CD4-positive, alpha-beta T cell treated with Interleukin-4 for 1 hour (primary cell): ENCODE results near the gene MAP2K6.

Experiments
- DNase-seq, 2 donors: peaks; one replicate each; pipeline ENCODE4 v3.0.0-alpha.2; 2020 to 2022

MAP2K6 gene

DNA sequence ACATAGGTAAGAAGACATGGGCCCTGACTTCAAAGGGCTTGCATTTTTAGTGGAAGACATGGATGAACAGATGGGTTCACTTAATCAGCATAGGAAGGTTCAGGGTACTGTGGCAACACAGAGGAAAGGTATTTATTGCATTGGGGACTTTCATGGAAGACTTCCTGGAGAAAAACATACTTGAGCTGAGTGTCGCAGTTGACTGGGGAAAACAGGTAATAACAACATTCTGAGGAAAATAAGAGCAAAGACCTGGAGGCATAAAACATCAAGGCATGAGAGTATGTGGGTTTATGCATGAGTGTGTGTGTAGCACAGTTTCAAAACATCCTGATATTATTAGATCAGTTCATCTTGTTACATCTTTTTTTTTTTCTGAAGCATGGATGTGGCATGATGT lies 82.7 kb downstream of the MAP2K6 start:
- no peak for DNase-seq

GRCh38 chr17:69499318-69499717 lies 84.8 kb downstream of the MAP2K6 start:
- no peak for DNase-seq

DNA sequence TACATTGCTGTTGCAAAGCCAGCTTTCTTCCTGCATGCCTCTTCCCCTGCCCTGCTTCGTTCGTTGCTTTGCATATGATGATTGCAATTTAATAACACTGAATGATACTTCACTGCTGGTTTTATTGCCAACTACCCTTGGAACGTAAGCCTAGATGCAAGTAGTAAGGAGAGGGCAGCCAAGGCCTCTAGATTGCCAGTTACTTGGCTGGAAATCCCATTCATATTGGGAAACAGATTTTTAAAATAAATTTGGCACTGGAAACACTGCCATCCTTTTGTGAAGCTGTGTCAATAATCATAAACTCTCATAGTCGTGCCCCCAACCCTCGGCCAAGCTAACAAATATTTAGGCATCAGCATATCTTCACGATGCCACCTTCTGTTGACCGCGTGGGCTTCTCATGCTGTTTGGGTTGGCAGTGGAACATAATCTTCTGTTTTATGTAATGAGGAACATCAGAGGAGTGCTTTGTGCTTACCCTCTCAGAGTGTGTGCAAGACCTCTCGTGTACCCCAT lies 86.5 kb downstream of the MAP2K6 start:
- DNase-seq = no peak

GRCh38 chr17:69501591-69502468 lies 87.3 kb downstream of the MAP2K6 start:
- peak in 1 of 2 donors; percentile 51 for DNase-seq

- no peak for DNase-seq
Observed at GRCh38 chr17:69503711-69504110, 89.2 kb downstream of the MAP2K6 start.

GRCh38 chr17:69505740-69506139 lies 91.2 kb downstream of the MAP2K6 start:
- no peak for DNase-seq

DNA sequence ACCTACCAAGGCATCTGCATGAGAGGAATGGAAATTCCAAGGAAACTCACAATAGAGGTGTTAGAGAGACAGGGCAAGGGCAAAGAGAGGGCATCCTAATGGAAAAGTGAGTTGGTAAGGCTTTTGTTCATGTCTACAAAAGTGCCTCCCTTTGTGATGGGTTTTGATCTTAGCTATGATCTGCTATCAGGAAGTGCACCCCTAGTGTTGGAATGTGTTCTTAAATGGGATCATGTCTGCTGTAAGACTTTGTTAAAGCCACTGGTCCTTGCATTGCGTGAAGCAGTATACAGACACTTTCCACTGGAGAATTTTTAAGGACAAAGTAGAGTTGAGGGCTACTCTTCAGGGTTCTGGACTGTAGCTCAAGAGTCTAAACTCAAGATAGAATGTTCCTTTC lies 92.0 kb downstream of the MAP2K6 start:
- peak in 1 of 2 donors; percentile 3 for DNase-seq

- DNase-seq = no peak
Observed at GRCh38 chr17:69508814-69509213, 94.3 kb downstream of the MAP2K6 start.

DNA sequence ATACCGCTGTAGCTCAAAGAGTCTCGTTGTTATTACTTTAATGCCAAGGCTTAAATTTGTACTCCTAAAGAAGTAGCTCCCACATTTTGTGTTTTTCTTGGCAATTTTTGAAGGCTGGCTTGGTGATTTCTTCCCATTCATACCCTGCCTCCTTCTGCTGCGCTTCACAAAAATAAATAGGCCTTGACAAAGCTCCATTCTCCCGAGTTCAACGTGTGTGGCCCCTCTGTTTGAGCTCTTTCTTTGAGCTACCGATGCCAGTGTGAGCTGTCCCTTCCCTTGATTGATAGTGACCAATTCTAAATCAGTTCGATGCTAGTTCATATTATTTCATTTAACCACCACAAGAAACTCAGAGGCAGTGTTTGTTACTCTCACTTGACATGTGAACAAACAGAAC lies 96.8 kb downstream of the MAP2K6 start:
- DNase-seq = no peak

DNA sequence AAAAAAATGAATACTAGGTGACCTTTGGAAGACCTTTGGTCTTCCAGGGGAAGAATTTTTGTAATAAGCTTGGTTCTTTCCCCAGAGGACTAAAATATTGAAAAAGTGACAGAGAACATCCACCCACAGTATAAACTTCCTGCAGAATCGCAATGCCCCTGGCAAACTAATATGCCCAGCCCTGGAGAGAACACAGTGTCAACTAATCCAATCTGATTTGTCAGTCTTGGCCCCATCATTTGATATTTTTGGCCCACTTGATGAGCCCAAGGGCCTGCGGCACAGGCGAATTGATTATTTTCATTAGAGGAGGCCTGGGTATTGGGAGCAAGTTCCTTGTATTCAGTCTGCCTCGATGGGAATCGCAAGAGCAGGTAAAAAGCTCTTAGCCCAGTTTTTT lies 98.4 kb downstream of the MAP2K6 start:
- no peak for DNase-seq

DNA sequence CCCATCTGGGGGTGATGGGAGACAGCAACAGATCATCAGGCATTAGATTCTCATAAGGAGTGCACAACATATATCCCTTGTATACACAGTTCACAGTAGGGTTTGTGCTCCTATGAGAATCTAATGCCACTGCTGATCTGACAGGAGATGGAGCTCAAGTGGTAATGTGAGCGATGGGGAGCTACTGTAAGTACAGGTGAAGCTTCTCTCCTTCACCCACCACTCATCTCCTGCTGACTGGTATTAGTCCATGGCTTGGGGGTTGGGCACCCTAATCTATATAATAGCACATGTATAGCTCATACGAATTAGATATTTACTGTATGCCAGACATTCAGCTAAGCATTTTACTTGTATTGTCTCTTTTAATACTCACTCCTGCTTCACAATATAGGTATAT lies 101.7 kb downstream of the MAP2K6 start:
- DNase-seq = no peak

DNA sequence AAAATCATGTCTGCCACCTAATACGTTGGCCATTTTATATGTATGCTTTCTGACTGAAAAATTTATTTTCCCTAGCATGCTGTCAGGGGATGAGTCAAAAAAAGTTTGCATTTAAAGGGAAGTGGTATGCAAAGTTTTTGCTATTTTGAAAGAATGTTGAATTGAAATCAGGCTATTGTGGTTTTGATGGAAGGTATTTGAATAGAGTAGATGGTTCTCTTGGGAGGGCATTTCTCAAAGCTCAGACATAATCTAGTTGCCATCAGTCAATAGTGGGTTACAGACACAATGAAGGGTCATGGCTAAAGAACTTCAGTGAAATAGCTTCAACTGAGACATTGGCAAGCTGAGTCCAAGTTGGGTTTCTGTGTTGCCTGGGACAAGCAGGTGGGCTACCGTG lies 102.4 kb downstream of the MAP2K6 start:
- no peak for DNase-seq

- DNase-seq = no peak
Observed at GRCh38 chr17:69518951-69519350, 104.5 kb downstream of the MAP2K6 start.

DNA sequence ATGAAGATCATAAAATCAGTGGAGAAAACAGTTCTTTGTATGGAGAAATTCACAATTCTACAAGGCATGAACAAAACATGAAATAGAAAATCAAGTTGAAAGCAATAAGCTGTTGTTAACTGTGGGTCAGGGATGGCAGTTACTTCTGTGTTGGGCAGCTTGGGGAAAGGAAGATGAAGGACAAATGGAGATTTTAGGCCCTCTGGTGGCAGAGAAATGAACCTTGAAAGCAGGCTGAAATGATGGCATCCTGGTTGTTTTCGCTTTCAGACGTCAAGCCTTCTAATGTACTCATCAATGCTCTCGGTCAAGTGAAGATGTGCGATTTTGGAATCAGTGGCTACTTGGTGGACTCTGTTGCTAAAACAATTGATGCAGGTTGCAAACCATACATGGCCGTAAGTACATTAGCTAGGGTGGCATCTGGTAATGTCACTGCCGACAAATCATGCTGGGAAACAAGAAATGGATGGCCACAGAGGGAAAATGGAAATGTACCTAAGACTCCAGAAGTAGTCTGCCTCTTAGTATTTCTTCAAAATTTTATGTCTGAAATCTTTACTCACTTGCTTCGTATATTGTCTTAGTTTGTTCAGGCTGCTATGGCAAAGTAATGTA lies 108.9 kb downstream of the MAP2K6 start:
- peak in 1 of 2 donors; percentile 6 for DNase-seq

GRCh38 chr17:69524854-69525253 lies 110.4 kb downstream of the MAP2K6 start:
- no peak for DNase-seq

GRCh38 chr17:69525920-69526841 lies 111.7 kb downstream of the MAP2K6 start:
- DNase-seq = peak; percentile 12 to 23

DNA sequence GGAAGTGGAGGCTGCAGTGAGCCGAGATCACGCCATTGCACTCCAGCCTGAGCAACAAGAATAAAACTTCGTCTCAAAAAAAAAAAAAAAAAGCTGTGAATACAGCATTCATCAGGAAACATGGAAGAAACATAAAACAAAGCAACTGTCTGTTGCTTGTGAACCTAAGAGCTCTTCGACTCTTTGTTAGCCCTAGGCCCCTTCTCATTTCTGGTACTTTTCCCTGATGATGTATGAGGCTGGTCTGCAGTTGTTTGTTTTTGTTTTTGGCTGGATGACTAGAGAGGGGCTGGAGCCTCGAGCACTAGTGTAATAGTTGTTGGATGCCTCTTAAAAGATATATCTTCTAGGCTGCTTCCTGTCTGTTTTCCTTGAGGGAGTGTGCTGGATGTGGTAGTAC lies 113.5 kb downstream of the MAP2K6 start:
- DNase-seq = no peak

DNA sequence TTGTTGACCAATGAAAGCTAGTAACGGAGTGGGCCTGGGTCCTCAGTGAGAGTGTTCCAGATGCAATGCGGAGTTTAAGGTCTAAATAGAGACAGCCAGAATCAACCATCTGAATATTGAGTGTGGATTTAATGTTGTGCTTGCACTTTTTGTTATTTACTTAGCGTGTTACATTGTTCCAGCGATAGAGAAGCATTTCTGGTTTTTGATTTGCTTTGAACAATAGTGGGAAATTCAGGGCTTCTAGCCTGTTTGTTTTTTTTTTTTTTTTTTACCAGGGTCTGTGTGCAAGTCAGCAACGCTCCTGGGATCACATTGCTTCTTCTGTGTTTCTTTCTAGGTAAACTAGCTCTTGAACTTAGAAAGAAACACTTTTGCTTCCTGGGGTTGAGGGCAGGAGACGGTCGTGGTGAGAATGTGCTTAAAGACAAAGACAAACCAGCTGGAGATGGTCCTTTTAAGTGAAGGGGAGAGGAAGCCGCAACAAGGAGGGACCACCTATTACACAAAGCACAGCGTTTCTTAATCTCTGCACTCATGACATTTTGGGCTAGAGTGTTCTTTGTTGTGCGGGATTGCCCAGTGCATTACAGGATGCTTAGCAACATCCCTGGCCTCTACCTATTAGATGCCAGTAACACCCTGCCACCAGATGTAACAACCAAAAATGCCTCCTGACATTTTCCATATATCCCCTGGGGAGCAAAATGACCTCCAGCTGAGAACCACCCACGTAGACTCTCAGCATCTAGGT lies 119.2 kb downstream of the MAP2K6 start:
- no peak for DNase-seq

DNA sequence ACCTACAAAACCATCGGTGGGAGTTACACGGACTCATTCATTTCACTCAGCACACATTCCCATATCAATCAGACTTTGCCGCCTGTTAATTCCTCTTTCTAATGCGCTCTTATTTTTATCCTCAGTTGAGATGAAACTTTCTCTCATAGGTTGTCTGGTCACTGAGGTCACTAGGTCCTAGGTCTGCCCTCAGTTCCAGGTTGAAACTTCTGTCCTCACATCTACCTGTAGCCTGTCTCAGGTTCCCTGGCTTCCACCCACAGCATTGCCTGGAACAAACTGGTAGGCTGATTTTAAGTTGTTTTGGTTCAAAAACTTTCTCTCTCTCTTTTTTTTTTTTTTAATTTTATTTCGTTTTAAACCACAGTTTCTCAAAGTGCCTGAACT lies 119.7 kb downstream of the MAP2K6 start:
- no peak for DNase-seq

DNA sequence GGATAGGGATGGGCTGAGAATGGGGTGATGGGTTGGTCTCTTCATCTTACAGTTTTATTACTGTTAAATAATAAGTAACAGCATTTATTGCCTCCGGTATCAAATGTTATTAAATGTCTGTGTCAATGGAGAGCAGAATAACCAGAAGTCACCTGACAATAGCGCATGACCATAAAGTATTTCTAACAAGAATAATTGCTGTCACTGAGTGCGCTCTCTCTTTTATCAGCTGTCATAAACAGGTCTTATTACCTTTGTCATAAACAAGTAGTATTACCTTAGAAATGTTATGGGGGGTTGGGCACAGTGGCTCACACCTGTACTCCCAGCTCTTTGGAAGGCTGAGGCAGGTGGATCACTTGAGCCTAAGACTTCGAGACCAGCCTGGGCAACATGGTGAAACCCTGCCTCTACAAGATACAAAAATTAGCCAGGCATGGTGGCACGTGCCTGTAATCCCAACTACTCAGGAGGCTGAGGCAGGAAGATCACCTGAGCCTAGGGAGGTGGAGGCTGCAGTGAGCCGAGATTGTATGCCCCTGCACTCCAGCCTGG lies 120.6 kb downstream of the MAP2K6 start:
- no peak for DNase-seq

DNA sequence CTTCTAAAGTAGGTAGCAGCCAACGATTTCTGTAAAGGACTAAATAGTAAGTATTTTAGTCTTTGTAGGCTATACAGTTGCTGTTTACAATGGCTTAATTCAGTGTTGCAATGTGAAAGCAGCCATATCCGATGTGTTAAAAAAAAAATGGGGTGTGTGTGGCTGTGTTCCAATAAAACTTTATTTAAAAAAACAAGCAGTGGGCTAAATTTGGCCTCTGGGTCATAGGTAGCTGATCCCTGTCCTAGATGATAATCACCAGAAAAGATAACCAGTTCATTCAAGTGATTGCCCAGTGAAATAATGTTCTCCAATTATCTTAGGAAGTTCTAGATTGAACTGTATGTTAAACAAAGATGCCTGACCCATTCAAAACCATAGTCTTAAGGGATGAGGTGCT lies 124.3 kb downstream of the MAP2K6 start:
- DNase-seq = no peak

DNA sequence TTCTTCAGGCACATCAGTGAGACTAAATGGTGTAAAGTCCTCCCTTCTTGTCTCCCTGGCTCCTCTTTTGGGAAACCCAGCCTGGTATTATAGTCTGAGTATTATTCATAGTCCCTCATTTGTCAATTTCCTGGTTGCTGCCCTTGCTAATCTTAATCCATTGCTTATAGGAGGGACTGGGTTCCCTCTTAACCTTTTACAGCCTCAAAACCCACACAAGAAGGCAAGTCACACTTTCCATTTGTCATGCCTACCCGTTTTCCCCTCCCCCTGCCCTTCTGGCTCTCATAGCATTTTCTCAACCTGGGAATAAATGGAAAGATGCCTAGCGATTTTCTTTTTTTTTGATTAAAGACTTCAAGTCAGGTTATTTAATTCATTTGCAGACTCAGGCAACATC lies 124.8 kb downstream of the MAP2K6 start:
- no peak for DNase-seq
